Calu3 (cell line): ENCODE data around the gene KRABD2.

ENCODE experiments used
- BruUV-seq: library from RNA; stranded (reverse); fragments of 400-500 nt; replicated peaks from 2 replicates; lab custom pipeline; 2021; lab: Mats Ljungman, UMichigan
- CTCF ChIA-PET: fragments of 300-600 bp; sonication (Branson Sonifier 250); formaldehyde crosslinking; loops from one replicate; lab custom pipeline; 2022; ENCODE audit warnings: antibody characterized with exemption; lab: Charles Lee
- DNase-seq: peaks from one replicate; pipeline ENCODE4 v3.0.0; 2022
- H3K27ac Mint-ChIP-seq: one replicate; pipeline ENCODE4 v1.8.0; 2022; ENCODE audit warnings: mixed read lengths; ENCODE audit not compliant: unreplicated experiment
- H3K27me3 Mint-ChIP-seq: one replicate; pipeline ENCODE4 v1.8.0; 2022; ENCODE audit warnings: mixed read lengths; ENCODE audit not compliant: unreplicated experiment
- H3K36me3 Mint-ChIP-seq: one replicate; pipeline ENCODE4 v1.8.0; 2022; ENCODE audit warnings: mild to moderate bottlenecking, moderate library complexity, mixed read lengths; ENCODE audit not compliant: insufficient read depth, unreplicated experiment
- H3K4me1 Mint-ChIP-seq: one replicate; pipeline ENCODE4 v1.8.0; 2022; ENCODE audit warnings: mild to moderate bottlenecking, low read depth, mixed read lengths; ENCODE audit not compliant: unreplicated experiment
- H3K4me3 Mint-ChIP-seq: one replicate; pipeline ENCODE4 v1.8.0; 2022; ENCODE audit warnings: mild to moderate bottlenecking, low read depth, moderate library complexity, mixed read lengths; ENCODE audit not compliant: unreplicated experiment
- H3K9me3 Mint-ChIP-seq: one replicate; pipeline ENCODE4 v1.8.0; 2022; ENCODE audit warnings: low read depth, mixed read lengths; ENCODE audit not compliant: unreplicated experiment
- CTCF ChIP-seq: fragments of 200-600 bp; IDR thresholded peaks from one replicate; pipeline ENCODE4 v1.8.0; 2022; ENCODE audit warnings: antibody characterized with exemption; ENCODE audit not compliant: unreplicated experiment
- intact Hi-C: fragments of 100-400 bp; cut with micrococcal nuclease; formaldehyde crosslinking; loops from one replicate; pipeline ENCODE4 v1.10.0; 2022; ENCODE audit not compliant: unreplicated experiment

The KRABD2 gene

GRCh38 chr17:8376271-8377067, at the start of gene KRABD2:
TSS of gene KRABD2 (minus strand) at chr17:8376704.
- BruUV-seq, result TSS peak; percentile 75
- intact Hi-C loops, result no loop called here
- CTCF ChIA-PET, result interaction anchor here (0.5 to 1.1 kb wide), 5 partner anchors 48 to 1810 kb away, joined by 3 to 4 read pairs (median 3); no protein-coding TSS in a partner anchor
- Mint-ChIP-seq H3K4me1 (peaks cover 18% of the 10 kb centered on the region), H3K4me3 (peak within 1 kb of the TSS; percentile 84), H3K27ac (peak within 1 kb of the TSS; percentile 79), H3K27me3 (no peaks in the 10 kb centered on the region), H3K36me3 (peaks cover 70% of the 10 kb centered on the region), H3K9me3 (no peaks in the 10 kb centered on the region)
- DNase-seq, result peak; percentile 90
- no peak for TF ChIP-seq CTCF

- Mint-ChIP-seq H3K4me1 (no peaks in the 10 kb centered on the region), H3K27me3 (peaks cover 19% of the 10 kb centered on the region), H3K27ac (no peak overlapping the region), H3K4me3 (no peak overlapping the region), H3K9me3 (no peaks in the 10 kb centered on the region), H3K36me3 (no peaks in the 10 kb centered on the region)
- intact Hi-C loops, result no loop called here
- no peak for DNase-seq
- no TSS peak for BruUV-seq
- CTCF ChIA-PET, result no interaction called here
- no peak for TF ChIP-seq CTCF
Observed at GRCh38 chr17:8421571-8421970, 45.1 kb upstream of the KRABD2 start.

- CTCF ChIA-PET, result interaction anchor here (0.6 to 1.4 kb wide), 3 partner anchors 10 to 320 kb away, joined by 3 read pairs; partner anchors contain the start of gene NDEL1
- intact Hi-C loops, result no loop called here
- no TSS peak for BruUV-seq
- H3K4me3 Mint-ChIP-seq, result no peak overlapping the region
- DNase-seq, result no peak
- H3K27ac Mint-ChIP-seq, result no peak overlapping the region
- H3K27me3 Mint-ChIP-seq, result peaks cover 25% of the 10 kb centered on the region
- no peaks in the 10 kb centered on the region for H3K4me1 Mint-ChIP-seq
- no peaks in the 10 kb centered on the region for H3K36me3 Mint-ChIP-seq
- H3K9me3 Mint-ChIP-seq, result no peaks in the 10 kb centered on the region
- no peak for TF ChIP-seq CTCF
Observed at GRCh38 chr17:8420041-8420934, 43.8 kb upstream of the KRABD2 start.

DNA sequence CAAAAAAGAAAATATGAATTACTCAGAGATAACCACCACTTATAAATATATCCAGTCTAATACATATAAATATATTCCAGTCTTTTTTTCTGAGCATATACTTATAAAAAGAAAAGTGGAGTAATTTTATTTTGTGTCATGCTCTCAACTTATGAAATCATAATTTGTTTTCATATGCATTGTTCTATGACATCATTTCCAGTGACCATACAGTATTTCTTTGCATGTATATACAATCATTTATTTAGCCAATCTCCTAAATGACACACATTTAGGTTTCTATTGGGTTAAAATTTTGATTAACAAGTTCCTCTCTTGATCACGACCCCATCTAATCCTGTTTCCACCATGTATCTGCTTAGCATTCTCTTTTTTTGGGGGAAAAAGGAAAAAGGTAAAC, 42.8 kb upstream of the KRABD2 start:
- no TSS peak for BruUV-seq
- Mint-ChIP-seq H3K4me1 (no peaks in the 10 kb centered on the region), H3K27me3 (peaks cover 25% of the 10 kb centered on the region), H3K9me3 (no peaks in the 10 kb centered on the region), H3K36me3 (no peaks in the 10 kb centered on the region), H3K27ac (no peak overlapping the region), H3K4me3 (no peak overlapping the region)
- no peak for DNase-seq
- intact Hi-C loops, result no loop called here
- no peak for TF ChIP-seq CTCF
- CTCF ChIA-PET, result interaction anchor here (1.4 kb wide), 1 partner anchor 16 kb away, joined by 3 read pairs; the partner anchor contains the start of gene NDEL1
